ENCODE data around the gene PIGU.
"Not testable (repeated sequence)": the region's sequence is repeated elsewhere in the genome, so short reads cannot be mapped to it uniquely, and the experiment has no call there.

PIGU gene

GRCh38 chr20:34669094-34669493, 7.8 kb downstream of the PIGU start:
- Mint-ChIP-seq H3K36me3 (ENCODE audit: low read depth) (peaks cover 33% of the 10 kb centered on the region), H3K4me3 (no peak overlapping the region), H3K4me1 (no peaks in the 10 kb centered on the region), H3K9me3 (peaks cover 14% of the 10 kb centered on the region), H3K27me3 (ENCODE audit: low read depth, poor library complexity) (no peaks in the 10 kb centered on the region), H3K27ac (no peak overlapping the region)
- no peak for DNase-seq
- TF ChIP-seq, protein P1, sequence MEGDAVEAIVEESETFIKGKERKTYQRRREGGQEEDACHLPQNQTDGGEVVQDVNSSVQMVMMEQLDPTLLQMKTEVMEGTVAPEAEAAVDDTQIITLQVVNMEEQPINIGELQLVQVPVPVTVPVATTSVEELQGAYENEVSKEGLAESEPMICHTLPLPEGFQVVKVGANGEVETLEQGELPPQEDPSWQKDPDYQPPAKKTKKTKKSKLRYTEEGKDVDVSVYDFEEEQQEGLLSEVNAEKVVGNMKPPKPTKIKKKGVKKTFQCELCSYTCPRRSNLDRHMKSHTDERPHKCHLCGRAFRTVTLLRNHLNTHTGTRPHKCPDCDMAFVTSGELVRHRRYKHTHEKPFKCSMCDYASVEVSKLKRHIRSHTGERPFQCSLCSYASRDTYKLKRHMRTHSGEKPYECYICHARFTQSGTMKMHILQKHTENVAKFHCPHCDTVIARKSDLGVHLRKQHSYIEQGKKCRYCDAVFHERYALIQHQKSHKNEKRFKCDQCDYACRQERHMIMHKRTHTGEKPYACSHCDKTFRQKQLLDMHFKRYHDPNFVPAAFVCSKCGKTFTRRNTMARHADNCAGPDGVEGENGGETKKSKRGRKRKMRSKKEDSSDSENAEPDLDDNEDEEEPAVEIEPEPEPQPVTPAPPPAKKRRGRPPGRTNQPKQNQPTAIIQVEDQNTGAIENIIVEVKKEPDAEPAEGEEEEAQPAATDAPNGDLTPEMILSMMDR (IDR thresholded peaks at IDR 0.05) = no peak

DNA sequence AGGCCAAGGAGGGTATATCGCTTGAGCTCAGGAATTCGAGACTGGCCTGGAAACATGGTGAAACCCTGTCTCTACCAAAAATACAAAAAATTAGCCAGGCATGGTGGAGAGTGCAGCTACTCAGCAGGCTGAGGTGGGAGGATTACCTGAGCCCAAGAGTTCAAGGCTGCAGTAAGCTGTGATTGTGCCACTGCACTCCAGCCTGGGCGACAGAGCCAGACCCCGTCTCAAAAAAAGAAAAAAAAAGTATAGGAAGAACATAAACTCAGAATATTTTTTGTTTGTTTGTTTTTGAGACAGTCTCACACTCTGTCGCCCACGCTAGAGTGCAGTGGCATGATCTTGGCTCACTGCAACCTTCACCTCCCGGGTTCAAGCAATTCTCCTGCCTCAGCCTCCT, 12.1 kb downstream of the PIGU start:
- H3K36me3 Mint-ChIP-seq (ENCODE audit: low read depth) = peaks cover 37% of the 10 kb centered on the region
- H3K4me1 Mint-ChIP-seq; H3K4me3 Mint-ChIP-seq; H3K27ac Mint-ChIP-seq; DNase-seq; H3K27me3 Mint-ChIP-seq (ENCODE audit: low read depth, poor library complexity): not testable (repeated sequence)
- peaks cover 12% of the 10 kb centered on the region for H3K9me3 Mint-ChIP-seq

- no peak for DNase-seq
- Mint-ChIP-seq H3K27ac (peak overlapping the region; percentile 48), H3K4me3 (no peak overlapping the region), H3K9me3 (peaks cover 10% of the 10 kb centered on the region), H3K4me1 (no peaks in the 10 kb centered on the region), H3K27me3 (ENCODE audit: low read depth, poor library complexity) (no peaks in the 10 kb centered on the region), H3K36me3 (ENCODE audit: low read depth) (peaks cover 32% of the 10 kb centered on the region)
- TF ChIP-seq, protein P1 (IDR thresholded peaks at IDR 0.05) = no peak
These were observed 13.5 kb downstream of the PIGU start for GRCh38 chr20:34663213-34663943.

DNA sequence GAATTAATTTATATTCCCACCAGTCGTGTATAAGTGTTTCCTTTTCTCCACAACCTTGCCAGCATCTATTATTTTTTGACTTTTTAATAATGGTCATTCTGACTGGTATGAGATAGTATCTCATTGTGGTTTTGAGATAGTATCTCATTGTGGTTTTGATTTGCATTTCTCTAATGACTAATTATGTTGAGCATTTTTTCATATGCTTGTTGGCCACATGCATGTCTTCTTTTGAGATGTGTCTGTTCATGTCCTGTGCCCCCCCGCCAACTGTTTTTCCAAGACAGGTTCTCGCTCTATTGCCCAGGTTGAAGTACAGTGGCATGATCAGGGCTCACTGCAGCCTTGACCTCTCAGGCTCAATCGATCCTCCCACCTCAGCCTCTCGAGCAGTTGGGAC, 15.1 kb downstream of the PIGU start:
- not testable (repeated sequence) for H3K27ac Mint-ChIP-seq

GRCh38 chr20:34658654-34659053, 18.2 kb downstream of the PIGU start:
- H3K4me3 Mint-ChIP-seq = not testable (repeated sequence)

More for the DNA sequence above, 15.1 kb downstream of the PIGU start:
- peaks cover 16% of the 10 kb centered on the region for H3K9me3 Mint-ChIP-seq
- not testable (repeated sequence) for H3K4me1 Mint-ChIP-seq; H3K27me3 Mint-ChIP-seq (ENCODE audit: low read depth, poor library complexity); H3K4me3 Mint-ChIP-seq; DNase-seq
- H3K36me3 Mint-ChIP-seq (ENCODE audit: low read depth) = peaks cover 36% of the 10 kb centered on the region

DNA sequence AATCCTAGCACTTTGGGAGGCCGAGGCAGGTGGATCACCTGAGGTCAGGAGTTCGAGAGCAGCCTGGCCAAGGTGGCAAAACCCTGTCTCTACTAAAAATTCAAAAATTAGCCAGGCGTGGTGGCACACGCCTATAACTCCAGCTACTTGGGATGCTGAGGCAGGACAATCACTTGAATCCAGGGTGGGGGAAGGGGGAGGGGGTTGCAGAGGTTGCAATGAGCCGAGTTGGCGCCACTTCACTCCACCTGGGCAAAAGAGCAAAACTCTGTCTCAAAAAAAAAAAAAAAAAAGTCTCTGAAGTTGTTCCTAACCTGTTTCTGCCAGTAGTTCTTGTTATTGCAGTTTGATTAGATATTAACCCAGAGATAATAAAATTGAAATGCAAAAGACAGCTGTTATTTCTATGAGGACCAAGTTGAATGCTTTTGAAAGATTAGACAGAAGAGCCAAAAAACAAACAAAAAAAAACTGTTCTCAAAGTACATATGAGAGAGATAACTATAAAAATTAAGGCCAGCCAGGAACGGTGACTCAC, 22.6 kb downstream of the PIGU start:
- no peak overlapping the region for H3K27ac Mint-ChIP-seq
- peaks cover 17% of the 10 kb centered on the region for H3K9me3 Mint-ChIP-seq
- no peak for DNase-seq
- no peak overlapping the region for H3K4me3 Mint-ChIP-seq
- H3K27me3 Mint-ChIP-seq (ENCODE audit: low read depth, poor library complexity) = no peaks in the 10 kb centered on the region
- H3K4me1 Mint-ChIP-seq = no peaks in the 10 kb centered on the region
- TF ChIP-seq, protein P1 (IDR thresholded peaks at IDR 0.05) = no peak
- peaks cover 65% of the 10 kb centered on the region for H3K36me3 Mint-ChIP-seq (ENCODE audit: low read depth)

More at GRCh38 chr20:34658654-34659053, 18.2 kb downstream of the PIGU start:
- H3K36me3 Mint-ChIP-seq (ENCODE audit: low read depth) = peaks cover 50% of the 10 kb centered on the region
- H3K27ac Mint-ChIP-seq; H3K27me3 Mint-ChIP-seq (ENCODE audit: low read depth, poor library complexity); H3K4me1 Mint-ChIP-seq; DNase-seq: not testable (repeated sequence)
- peaks cover 17% of the 10 kb centered on the region for H3K9me3 Mint-ChIP-seq

DNA sequence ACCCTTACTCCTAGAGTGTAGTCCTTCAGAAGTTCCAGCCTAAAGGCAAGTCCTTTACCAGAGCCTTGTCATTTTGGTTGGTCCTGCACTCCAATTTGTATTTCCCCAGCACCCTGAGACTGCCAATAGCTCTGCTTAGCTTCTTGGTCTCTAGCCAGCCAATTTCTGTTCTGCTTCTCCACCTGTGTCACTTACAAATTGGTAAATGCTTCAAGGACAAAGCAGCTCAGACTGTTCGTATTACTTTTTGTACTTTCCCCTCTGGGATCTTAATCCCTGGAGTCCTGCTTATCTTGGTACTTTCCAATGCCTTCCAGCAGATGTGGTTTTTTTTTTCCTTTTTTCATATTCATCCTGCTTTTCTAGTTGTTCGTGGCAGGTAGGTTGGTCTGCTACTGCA, 25.7 kb downstream of the PIGU start:
- H3K36me3 Mint-ChIP-seq (ENCODE audit: low read depth) = peaks cover 67% of the 10 kb centered on the region
- no peaks in the 10 kb centered on the region for H3K4me1 Mint-ChIP-seq
- H3K27ac Mint-ChIP-seq = no peak overlapping the region
- no peaks in the 10 kb centered on the region for H3K27me3 Mint-ChIP-seq (ENCODE audit: low read depth, poor library complexity)
- no peak overlapping the region for H3K4me3 Mint-ChIP-seq
- peaks cover 3% of the 10 kb centered on the region for H3K9me3 Mint-ChIP-seq
- TF ChIP-seq, protein P1 (IDR thresholded peaks at IDR 0.05) = no peak
- no peak for DNase-seq
